HG03521 (cell line): ENCODE data around the gene TRAF7.
"Not testable (repeated sequence)": the region's sequence is repeated elsewhere in the genome, so short reads cannot be mapped to it uniquely, and the experiment has no call there.

ENCODE experiments used
- ATAC-seq: cut with Tn5 transposase; IDR thresholded peaks from one replicate; pipeline ENCODE4 v1.9.1; 2021; ENCODE audit warnings: mild to moderate bottlenecking, moderate library complexity; ENCODE audit not compliant: unreplicated experiment

Gene TRAF7

GRCh38 chr16:2198283-2198682 lies 42.7 kb downstream of the TRAF7 start:
- ATAC-seq: no peak

DNA sequence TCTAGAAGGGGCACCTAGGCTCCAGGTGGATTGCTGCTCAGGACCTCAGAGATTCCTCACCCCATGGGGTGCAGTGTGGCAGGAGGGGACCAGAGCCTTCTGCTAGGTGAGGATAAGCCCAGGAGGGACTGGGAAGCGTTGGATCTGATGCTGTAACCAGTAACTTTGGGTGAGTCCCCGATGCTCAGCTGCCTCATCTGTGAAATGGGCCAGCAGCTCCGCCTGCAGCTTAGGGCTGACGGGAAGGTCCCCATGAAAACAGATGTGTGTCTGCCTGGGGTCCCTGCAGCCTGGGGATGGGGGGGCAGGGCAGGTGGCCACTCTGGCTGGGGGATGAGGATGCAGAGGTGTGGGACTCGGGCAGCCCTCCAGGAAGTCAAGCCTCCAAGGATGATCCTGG lies 43.5 kb downstream of the TRAF7 start:
- ATAC-seq: no peak

GRCh38 chr16:2199621-2200139 lies 44.1 kb downstream of the TRAF7 start:
- no peak for ATAC-seq

DNA sequence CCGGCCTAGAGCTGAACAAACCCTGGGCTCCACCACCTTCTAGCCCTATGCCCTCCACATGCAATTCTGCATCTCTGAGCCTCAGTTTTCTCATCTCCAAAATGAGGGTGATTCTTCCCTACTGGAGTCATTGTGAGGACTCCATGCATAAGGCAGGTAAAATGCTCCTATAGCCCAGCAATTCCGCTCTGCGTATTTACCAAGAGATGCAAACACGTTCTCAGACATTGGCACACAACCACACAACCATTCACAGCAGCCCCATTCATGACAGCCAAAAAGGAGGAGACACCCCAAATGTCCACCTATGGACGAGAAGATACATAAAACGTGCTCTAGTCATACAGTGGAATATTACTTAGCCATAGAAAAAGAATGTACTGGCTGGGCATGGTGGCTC lies 44.7 kb downstream of the TRAF7 start:
- ATAC-seq: no peak

DNA sequence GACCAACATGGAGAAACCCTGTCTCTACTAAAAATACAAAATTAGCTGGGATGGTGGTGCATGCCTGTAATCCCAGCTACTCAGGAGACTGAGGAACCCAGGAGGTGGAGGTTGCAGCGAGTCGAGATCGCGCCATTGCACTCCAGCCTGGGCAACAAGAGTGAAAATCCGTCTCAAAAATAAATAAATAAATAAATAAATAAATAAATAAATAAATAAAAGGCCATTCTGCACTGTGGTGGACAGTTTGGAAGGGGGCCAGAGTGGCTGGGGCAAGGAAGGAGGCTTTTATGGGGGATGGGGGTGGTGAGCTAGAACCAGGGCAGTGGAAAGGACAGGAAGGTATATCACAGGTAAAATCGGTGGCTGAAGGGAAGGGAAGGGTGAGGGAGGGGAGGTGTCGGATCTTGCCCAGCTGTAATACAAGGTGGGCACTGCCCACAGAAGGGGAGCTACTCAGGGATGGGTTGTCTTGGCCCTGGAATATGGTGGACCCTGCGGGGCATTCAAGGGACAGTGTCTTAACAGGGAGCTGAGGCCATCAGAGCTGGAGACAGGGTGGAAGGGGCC lies 47.6 kb downstream of the TRAF7 start:
- ATAC-seq: not testable (repeated sequence)

DNA sequence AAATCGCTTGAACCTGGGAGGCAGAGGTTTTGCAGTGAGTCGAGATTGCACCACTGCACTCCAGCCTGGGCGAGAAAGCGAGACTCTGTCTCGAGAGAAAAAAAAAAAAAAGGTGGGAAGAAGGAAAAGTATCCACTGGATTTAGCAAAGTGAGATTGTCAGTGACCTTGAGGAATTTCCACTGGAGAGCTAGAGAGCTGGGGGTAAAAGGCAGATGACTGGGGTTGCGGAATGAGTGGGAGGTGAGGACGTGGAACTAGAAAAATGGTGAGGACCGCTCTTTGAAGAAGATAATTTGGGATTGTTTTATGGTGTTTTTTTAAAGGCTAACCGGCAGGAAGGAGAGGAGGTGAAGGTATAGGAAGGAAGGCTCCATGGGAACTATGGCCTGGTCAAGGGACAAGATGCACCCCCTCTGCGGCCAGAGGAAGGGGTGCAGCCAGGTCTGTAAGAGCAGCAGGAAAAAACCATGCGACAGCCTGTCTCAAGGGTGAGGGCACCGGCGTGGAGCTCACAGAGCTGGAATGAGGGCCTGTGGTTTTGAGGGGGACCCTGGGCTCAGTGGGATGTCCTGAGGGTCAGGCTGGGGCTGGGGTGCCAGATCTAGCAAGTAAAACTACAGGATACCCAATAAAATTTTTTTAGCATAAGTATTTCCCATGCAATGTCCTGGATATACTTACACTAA lies 49.0 kb downstream of the TRAF7 start:
- ATAC-seq: no peak

- ATAC-seq: peak; percentile 71
These were observed 49.8 kb downstream of the TRAF7 start, which contains the start of gene MLST8 for GRCh38 chr16:2205104-2205966. MLST8 (plus strand) TSS chr16:2205454; CDS start chr16:2206086, 632 bp downstream.

- peak; percentile 10 for ATAC-seq
These were observed 50.4 kb downstream of the TRAF7 start for GRCh38 chr16:2205967-2206313.

GRCh38 chr16:2206420-2206779 lies 50.8 kb downstream of the TRAF7 start:
- no peak for ATAC-seq

- no peak for ATAC-seq
These were observed 51.3 kb downstream of the TRAF7 start for GRCh38 chr16:2206780-2207433.

DNA sequence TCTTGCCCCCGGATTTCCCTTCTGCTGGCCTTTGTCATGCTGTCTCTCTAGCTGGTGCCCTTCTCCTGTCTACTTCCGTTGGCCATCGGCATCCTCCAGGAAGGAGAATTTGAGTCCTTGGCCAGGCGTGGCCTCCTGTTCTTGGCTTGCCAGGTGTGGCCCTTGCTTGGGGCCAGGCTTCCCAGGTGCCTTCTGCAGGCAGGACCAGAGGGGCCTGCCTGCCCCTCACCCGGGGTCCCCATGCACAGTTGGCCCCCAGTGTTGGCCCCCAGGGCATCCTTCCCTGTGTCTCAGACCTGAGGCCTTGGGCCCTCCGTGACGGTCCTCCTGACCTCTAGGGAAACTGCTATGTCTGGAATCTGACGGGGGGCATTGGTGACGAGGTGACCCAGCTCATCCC lies 52.3 kb downstream of the TRAF7 start:
- ATAC-seq: no peak

- ATAC-seq: no peak
These were observed 52.7 kb downstream of the TRAF7 start for GRCh38 chr16:2208308-2208707.

DNA sequence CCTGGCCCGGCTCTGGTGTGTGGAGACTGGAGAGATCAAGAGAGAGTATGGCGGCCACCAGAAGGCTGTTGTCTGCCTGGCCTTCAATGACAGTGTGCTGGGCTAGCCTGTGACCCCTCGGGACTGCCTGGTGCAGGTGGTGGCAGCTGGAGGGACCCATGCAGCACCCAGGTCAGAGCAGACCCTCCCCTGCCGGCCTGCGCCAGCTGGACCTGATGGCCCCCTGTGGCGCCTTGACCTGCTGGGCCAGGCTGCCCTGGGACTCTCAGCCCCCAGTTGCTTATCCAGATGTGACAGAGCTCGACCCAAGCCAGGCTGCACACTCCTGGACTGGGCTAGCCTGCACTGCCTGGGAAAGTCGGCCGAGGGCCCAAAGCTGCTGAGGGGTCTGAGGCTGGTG lies 53.2 kb downstream of the TRAF7 start:
- ATAC-seq: no peak

- ATAC-seq: no peak
These were observed 53.9 kb downstream of the TRAF7 start for GRCh38 chr16:2209258-2210008.

DNA sequence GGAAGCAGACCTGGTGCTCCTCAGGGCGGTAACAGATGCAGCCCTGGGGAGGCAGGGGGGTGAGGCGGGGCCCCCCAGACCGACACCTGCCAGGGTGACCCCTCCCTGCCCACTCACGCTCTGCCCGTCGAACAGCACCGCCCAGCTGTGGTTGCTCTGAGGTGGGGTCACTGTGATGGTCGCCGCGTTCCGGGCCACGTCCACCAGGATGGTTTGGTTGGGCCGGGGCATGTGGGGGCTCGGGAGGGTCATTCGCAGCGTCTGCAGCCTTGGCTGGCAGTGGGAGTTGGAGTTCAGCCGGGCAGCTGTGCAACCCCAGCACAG lies 54.4 kb downstream of the TRAF7 start:
- ATAC-seq: no peak

- ATAC-seq: no peak
These were observed 55.1 kb downstream of the TRAF7 start, which contains the start of gene BRICD5 for GRCh38 chr16:2210386-2211365. BRICD5 (minus strand) TSS chr16:2210863; CDS start chr16:2210833, 30 bp downstream.

DNA sequence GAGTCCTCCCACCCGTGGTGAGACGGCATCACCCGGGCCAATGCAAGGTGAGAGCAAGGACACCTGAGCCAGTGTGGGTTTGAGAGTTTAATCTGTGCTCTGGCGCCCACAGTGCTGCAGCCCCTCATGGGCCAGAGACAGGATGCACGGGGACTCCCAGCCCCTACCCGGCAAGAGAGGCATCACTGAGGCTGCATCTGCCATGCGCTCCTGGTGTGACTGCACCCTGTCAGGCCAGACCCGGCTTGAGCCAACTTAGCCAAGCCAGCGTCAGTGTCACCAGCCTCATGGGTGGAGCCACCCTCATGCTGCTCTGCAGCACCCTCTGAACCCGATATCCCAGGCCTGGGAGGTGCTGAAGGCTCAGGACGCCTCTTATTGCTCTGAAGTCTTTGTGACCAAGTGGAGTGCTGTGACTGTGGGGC lies 56.4 kb downstream of the TRAF7 start:
- no peak for ATAC-seq

GRCh38 chr16:2212362-2213324 lies 57.1 kb downstream of the TRAF7 start:
- no peak for ATAC-seq
